GM19395 (cell line): ENCODE data around the gene DDX17.

Experiments
- ATAC-seq: cut with Tn5 transposase; IDR thresholded peaks from one replicate; pipeline ENCODE4 v1.9.1; 2021; ENCODE audit warnings: mild to moderate bottlenecking, moderate library complexity; ENCODE audit not compliant: unreplicated experiment

DDX17 gene

GRCh38 chr22:38451404-38451803 is 54.7 kb downstream of the DDX17 start:
- ATAC-seq, result no peak

- ATAC-seq, result no peak
These were observed 55.8 kb downstream of the DDX17 start for GRCh38 chr22:38450234-38450797.

- ATAC-seq, result no peak
These were observed 56.3 kb downstream of the DDX17 start for GRCh38 chr22:38449776-38450175.

- no peak for ATAC-seq
These were observed 57.0 kb downstream of the DDX17 start for GRCh38 chr22:38448945-38449745.

- ATAC-seq, result no peak
These were observed 60.0 kb downstream of the DDX17 start for GRCh38 chr22:38446018-38446601.

- ATAC-seq, result no peak
These were observed 61.3 kb downstream of the DDX17 start for GRCh38 chr22:38444783-38445182.

GRCh38 chr22:38443628-38444521 is 62.2 kb downstream of the DDX17 start:
- no peak for ATAC-seq

- no peak for ATAC-seq
These were observed 63.0 kb downstream of the DDX17 start for GRCh38 chr22:38442967-38443627.

GRCh38 chr22:38441620-38442287 is 64.4 kb downstream of the DDX17 start:
- ATAC-seq, result no peak

- ATAC-seq, result no peak
These were observed 65.3 kb downstream of the DDX17 start for GRCh38 chr22:38440747-38441350.

- ATAC-seq, result no peak
These were observed 68.7 kb downstream of the DDX17 start for GRCh38 chr22:38437416-38437815.

- no peak for ATAC-seq
These were observed 69.3 kb downstream of the DDX17 start for GRCh38 chr22:38436629-38437395.

- no peak for ATAC-seq
These were observed 70.1 kb downstream of the DDX17 start for GRCh38 chr22:38435965-38436364.

- no peak for ATAC-seq
These were observed 71.1 kb downstream of the DDX17 start for GRCh38 chr22:38435010-38435409.

GRCh38 chr22:38433871-38434270 is 72.2 kb downstream of the DDX17 start:
- ATAC-seq, result no peak
